GM11168 (cell line): ENCODE data around the gene OTOP3.

Source experiments
- in situ Hi-C: fragments of 300-500 bp; cut with MboI; formaldehyde crosslinking; loops from one replicate; pipeline ENCODE4 v1.12.0; 2022; ENCODE audit warnings: low sequenced_read_pairs; ENCODE audit not compliant: unreplicated experiment

Gene OTOP3

GRCh38 chr17:74916851-74917199, 18.9 kb upstream of the OTOP3 start:
- in situ Hi-C loops: no loop called here

DNA sequence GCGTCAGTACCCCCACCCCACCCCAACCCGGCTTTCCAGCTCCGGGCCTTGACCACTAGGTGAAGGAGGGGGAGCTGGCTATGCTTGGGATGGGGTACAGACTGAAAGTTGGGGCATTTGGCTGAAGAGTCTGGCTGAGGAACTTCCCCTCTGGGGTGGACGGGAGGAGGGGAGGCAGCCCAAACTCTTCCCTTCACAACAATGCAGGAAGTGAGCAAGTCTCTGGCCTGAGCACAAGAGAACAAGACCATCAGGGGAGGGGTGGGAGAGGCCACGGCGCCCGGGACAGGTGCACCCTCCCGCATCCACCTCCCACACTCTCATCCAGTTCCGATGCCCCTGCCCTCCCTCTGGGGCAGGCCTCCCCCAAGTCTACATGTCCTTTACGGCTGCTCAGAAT, 18.3 kb upstream of the OTOP3 start:
- in situ Hi-C loops: no loop called here

- in situ Hi-C loops: no loop called here
Measured at GRCh38 chr17:74918906-74919305, 16.8 kb upstream of the OTOP3 start.

DNA sequence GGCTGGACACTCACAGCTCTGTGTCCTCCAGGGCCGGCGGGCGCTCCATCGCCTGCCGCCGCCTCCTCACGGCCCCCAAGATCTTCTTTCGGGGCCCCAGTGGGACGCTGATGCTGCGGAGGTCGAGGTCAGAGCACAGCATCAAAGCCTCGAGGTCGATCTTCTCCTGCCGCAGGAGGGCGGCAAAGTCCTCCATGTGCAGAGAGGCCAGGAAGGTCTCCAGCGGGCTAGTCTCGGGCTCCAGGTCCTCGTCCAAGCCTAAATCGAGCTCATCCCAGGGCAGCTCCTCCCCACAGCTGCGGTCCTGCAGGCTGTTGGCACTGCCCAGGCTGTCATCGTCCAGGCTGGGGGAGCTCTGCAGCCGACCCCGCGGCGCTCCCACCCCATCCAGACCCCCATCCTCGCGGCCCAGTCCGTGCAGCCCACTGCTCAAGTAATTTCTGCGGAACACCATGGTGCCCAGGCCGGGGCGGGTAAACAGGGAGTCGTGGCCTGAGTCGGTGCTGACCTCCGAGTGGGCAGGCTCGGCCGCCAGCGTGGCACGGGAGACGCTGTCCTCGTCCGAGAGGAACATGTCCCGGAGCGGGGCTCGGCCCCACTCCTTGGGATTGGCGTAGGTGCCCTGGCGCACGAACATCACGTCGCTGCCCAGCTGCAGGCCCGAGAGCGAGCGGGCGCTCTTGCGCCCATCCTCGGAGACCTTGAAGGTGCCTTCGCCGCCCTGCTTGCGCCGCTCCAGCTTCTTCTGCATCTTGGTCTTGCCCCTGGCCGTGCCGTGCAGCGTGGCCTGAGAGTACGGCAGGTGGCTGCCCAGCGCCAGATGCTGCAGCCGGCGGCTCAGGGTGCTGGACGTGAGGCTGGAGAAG, 16.0 kb upstream of the OTOP3 start:
- in situ Hi-C loops: no loop called here

- in situ Hi-C loops: no loop called here
Measured at GRCh38 chr17:74920306-74920620, 15.4 kb upstream of the OTOP3 start.

DNA sequence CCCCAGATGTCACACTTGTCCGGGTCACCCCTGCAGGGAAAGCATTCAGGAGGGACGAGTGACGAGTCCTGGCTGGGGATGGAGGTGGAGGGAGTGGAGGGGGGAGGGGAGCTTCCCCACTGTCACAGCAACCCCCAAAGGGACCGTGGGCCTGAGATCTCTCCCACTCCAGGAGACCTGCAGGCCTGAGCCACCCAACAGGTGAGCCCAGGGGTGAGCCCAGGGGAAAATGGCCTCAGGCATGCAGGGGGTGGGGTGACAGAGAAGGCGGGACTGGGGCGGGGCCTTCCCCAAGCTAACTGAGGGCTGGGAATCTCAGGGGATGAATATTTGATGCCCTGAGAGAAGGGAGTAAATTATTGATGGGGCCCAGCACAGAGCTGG, 15.1 kb upstream of the OTOP3 start:
- in situ Hi-C loops: no loop called here

- in situ Hi-C loops: no loop called here
Measured at GRCh38 chr17:74921026-74921681, 14.5 kb upstream of the OTOP3 start.

GRCh38 chr17:74921769-74922168, 13.9 kb upstream of the OTOP3 start:
- in situ Hi-C loops: no loop called here

DNA sequence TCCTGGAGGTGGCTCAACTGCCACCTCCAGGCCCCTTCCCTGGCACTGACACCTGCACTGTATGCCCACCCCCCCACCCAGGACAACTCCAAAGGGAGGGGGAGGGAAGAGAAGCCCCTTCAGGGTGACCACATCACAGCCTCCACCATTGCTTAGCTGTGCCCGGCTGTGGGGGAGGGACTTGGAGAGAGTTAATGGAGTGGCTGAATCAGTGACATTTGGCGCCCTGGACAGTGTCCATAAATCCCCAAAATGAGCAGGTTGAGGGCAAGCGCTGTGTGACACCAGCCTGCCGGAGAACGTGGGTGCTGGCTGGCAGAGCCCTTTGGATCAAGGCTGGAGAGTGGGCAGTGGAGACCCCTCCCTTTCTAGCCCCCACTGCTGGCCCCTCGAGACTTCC, 13.5 kb upstream of the OTOP3 start:
- in situ Hi-C loops: no loop called here

- in situ Hi-C loops: no loop called here
Measured at GRCh38 chr17:74922694-74923537, 12.8 kb upstream of the OTOP3 start, which contains the start of gene USH1G. USH1G (minus strand) TSS chr17:74923255; CDS start chr17:74923073, 182 bp downstream.

DNA sequence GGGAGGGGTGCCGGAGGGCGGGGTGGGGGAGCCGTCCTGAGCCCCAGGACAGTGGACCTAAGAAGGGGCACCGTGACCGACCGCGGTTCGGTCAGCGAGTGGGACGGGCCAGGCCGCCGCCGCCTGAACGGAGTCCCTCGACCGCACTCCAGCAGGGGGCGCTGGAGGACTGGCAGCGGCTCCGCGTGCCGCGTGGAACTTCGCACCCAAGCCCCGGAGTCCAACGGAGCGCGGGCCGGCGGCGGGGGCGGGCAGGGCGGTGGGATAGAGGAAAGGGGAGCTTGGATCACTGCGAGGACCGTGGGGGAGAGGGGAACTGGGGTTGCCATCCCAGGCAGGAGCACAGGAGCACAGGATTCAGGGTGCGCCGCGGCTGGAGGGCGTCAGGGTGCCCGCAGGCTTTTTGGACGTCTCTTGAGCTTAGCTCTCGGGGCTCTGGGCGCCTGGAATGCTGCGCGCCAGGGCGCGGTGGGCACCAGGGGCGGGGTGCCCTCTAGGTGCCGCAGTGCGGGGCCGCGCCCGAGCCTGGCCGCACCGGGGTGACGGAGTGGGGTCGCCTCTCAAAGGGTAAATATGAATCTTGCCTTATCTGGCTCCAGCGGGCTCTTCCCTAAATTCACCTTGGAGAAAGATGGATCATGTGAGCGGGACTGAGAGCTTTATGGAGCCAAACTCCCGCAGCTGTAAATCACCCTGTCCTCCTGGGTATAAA, 12.0 kb upstream of the OTOP3 start:
- in situ Hi-C loops: no loop called here

DNA sequence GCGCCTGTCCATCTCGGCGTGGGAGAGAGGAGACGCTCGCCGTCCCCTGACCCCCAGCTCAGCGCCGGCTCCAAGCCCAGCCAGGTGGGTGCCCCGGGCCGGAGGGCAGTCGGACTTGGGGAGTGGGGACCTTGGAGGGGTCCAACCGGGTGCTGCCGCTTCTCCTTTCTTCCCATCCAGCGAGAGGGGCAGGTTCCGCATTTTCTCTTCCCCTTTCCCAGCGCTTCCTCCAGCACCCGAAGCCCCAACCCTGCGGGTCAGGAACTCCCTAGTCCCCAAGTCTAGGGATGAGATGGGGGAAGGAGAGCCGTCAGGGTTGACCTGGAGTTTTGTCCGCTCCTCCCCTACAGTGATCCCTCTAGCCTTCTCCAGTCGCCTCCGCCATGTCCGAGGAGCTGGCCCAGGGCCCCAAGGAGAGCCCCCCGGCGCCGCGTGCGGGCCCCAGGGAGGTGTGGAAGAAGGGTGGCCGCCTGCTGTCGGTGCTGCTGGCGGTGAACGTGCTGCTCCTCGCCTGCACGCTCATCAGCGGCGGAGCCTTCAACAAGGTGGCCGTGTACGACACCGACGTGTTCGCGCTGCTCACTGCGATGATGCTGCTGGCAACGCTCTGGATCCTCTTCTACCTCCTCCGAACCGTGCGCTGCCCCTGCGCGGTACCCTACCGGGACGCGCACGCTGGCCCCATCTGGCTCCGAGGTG, 11.3 kb upstream of the OTOP3 start, which contains the start of gene OTOP2:
TSS of gene OTOP2 (plus strand) at position 24 of the 699 bp plus-strand sequence. CDS start at position 384, 360 bp downstream.
- in situ Hi-C loops: no loop called here

DNA sequence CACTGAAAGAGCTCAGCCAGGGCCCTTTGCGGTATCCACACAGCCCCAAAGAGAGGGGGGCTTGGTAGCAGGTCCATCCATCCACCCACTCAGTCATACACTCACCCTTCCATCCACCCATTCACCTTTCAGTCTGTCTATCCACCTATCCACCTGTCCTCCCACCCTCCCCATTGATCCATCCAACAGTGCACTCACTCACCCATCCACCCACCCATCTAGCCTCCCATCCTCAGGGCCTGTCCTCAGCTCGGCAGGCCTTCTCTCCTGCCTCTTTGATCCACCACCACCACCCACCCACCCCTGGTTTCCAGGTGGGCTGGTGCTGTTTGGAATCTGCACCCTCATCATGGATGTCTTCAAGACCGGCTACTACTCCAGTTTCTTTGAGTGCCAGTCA, 10.5 kb upstream of the OTOP3 start:
- in situ Hi-C loops: no loop called here

- in situ Hi-C loops: no loop called here
Measured at GRCh38 chr17:74928786-74929185, 6.9 kb upstream of the OTOP3 start.

GRCh38 chr17:74930535-74931036, 5.1 kb upstream of the OTOP3 start:
- in situ Hi-C loops: no loop called here

- in situ Hi-C loops: no loop called here
Measured at GRCh38 chr17:74935048-74935447, 650 bp upstream of the OTOP3 start.

- in situ Hi-C loops: no loop called here
Measured at GRCh38 chr17:74936470-74936799, 737 bp downstream of the OTOP3 start.

GRCh38 chr17:74937064-74938051, 1.7 kb downstream of the OTOP3 start:
- in situ Hi-C loops: no loop called here
